HCT116 (cell line): ENCODE results near the gene MRPS21.

Source experiments
- CEBPB ChIP-seq: IDR thresholded peaks from 2 replicates; pipeline ENCODE4 v1.6.1; 2012; ENCODE audit warnings: low read depth
- CTCF ChIP-seq, 3 experiments: fragments of 200-600 bp in 1 of 3; sonication (generic) in 1 of 3; IDR thresholded peaks in 2 of 3; conservative IDR thresholded peaks in 1 of 3; 2 replicates each; pipeline ENCODE4 v1.5.1; 2012 to 2017; ENCODE audit warnings: low read depth in 2 of 3, low read length in 2 of 3, antibody characterized with exemption in 1 of 3, borderline replicate concordance in 1 of 3, control low read depth in 1 of 3, mild to moderate bottlenecking in 1 of 3, mixed read lengths in 1 of 3, mixed run types in 1 of 3, moderate library complexity in 1 of 3; ENCODE audit not compliant: insufficient read depth in 1 of 3
- POLR2A ChIP-seq: IDR thresholded peaks from 2 replicates; pipeline ENCODE4 v1.7.0; 2011; ENCODE audit warnings: borderline replicate concordance; ENCODE audit not compliant: insufficient read depth, insufficient read length; ENCODE audit errors: extremely low read depth
- RAD21 ChIP-seq: IDR thresholded peaks from 2 replicates; pipeline ENCODE4 v1.6.1; 2012; ENCODE audit warnings: low read depth, mild to moderate bottlenecking
- ZNF274 ChIP-seq: fragments of 200-500 bp; sonication (Bioruptor generic); IDR thresholded peaks from 2 replicates; pipeline ENCODE4 v1.6.1; 2014; ENCODE audit warnings: mild to moderate bottlenecking, low read depth, low read length, inconsistent platforms
- TF ChIP-seq, protein P1 (sequence below): IDR thresholded peaks from 2 replicates; pipeline ENCODE4 v1.6.1; 2012

DNA sequence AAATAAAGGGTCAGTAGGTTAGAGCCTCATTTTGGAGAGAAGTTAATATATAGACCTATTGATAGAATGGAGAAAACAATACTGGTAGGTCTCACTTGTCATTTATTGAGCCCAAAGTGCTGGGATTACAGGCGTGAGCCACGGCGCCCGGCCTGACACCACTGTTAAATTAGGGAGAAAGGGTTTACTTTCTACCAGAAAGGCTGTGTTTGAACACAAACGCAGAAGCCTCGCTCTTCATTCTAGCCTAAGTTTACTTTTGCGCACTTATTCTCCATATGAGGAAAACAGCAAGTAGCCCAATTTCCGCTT, 27.0 kb downstream of the MRPS21 start:
- TF ChIP-seq CTCF (IDR thresholded peaks at IDR 0.05 in 2 of 3, conservative IDR thresholded peaks at IDR 0.05 in 1 of 3; ENCODE audit: borderline replicate concordance in 1 of 3, insufficient read depth in 1 of 3, low read depth in 2 of 3, low read length in 2 of 3) = no peak
- no peak for TF ChIP-seq POLR2A
- TF ChIP-seq ZNF274 = no peak
- no peak for TF ChIP-seq RAD21
- TF ChIP-seq CEBPB = no peak
- TF ChIP-seq, protein P1, sequence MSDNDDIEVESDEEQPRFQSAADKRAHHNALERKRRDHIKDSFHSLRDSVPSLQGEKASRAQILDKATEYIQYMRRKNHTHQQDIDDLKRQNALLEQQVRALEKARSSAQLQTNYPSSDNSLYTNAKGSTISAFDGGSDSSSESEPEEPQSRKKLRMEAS = no peak
